NCI-H526 (cell line): Measurements from ENCODE around the gene TMC8.
A peak's percentile ranks its signal among the peaks of the same experiment; 100 is the strongest.
"Not testable (repeated sequence)": the region's sequence is repeated elsewhere in the genome, so short reads cannot be mapped to it uniquely, and the experiment has no call there.

Experiments
- DNase-seq, 2 experiments: peaks; one replicate each; lab custom pipeline; 2025; lab: John Stamatoyannopoulos, UW

Gene TMC8

GRCh38 chr17:78110363-78111015 is 20.1 kb upstream of the TMC8 start:
- DNase-seq, result no peak

DNA sequence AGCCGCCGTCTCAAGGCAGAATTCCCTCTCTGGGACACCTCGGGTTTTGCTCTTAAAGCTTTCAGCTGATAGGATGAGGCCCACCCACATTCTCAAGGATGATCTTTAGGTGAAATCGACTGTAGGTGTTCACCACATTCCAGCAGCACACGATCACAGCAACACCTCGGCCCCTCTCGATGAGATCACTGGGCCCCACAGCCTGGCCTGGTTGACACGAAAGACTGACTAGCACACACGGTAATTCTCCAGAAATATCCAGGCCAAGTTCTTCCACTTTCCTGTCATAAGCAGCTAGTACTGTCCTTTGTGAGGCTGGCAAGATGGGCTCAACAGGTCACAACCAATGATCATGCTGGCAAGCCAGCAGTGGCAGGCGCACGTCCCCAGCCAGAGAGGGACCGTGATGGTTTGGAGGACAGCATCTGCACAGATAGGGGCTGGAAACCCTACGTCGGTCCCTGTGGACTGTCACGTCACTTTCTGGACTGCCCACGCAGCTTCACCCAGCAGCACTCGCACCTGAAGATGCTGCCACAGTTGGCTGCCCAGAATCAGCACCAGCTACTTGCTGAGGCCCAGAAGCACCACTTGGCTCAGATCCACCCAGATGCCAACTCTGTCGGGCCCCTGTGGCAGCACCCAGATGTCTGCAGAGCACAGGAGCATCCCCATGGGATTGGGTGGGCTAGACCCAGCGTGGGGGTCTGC is 19.4 kb upstream of the TMC8 start:
- no peak for DNase-seq

- DNase-seq, result no peak
These were observed 18.6 kb upstream of the TMC8 start for GRCh38 chr17:78111727-78112517.

DNA sequence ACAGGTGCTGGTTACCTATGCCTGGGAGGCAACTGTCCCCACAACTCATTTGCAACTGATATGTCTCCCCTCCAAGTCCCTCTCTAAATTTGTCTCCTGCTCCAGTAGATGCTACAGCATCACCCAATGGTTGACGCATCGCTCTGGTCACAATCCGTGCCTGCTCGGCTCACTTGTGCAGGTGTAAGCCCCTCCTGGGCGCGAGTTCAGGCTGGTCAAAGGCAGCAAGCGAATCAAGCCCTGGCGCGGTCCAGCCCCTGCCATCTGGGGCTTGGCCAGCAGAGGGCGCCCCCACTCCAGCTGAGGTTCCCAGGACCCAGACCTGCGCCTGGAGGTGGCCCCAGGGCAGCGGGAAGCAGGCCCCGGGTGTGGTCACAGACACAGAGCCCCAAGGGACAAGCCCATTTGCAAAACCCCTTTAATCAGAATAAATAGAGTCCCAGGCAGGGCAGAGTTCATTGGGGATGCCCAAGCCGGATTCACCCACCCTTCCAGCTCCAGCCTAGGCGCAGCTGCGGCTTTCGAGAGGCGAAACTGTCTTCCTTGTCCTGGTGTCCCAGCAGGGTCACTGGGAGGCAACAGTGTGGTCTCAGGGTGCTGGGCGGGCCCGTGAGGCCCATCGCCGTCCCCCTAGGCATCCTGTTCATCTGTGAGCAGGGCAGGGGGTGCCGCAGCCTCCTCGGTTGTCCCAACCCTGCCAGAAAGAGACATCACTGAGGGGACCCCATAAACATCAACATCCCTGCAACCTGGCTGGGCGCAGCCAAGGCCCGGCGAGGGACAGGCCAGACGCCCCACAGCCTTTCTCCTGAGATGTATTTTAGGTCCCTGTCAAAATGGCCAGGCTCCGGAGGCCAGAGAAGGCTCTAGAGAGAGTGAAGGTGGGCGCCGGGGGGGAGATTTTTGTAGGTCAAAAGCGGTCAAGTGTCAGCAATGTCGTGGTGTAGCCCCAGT is 17.8 kb upstream of the TMC8 start:
- DNase-seq, result peak; percentile 49 to 90

GRCh38 chr17:78113804-78114785 is 16.5 kb upstream of the TMC8 start:
- no peak for DNase-seq

DNA sequence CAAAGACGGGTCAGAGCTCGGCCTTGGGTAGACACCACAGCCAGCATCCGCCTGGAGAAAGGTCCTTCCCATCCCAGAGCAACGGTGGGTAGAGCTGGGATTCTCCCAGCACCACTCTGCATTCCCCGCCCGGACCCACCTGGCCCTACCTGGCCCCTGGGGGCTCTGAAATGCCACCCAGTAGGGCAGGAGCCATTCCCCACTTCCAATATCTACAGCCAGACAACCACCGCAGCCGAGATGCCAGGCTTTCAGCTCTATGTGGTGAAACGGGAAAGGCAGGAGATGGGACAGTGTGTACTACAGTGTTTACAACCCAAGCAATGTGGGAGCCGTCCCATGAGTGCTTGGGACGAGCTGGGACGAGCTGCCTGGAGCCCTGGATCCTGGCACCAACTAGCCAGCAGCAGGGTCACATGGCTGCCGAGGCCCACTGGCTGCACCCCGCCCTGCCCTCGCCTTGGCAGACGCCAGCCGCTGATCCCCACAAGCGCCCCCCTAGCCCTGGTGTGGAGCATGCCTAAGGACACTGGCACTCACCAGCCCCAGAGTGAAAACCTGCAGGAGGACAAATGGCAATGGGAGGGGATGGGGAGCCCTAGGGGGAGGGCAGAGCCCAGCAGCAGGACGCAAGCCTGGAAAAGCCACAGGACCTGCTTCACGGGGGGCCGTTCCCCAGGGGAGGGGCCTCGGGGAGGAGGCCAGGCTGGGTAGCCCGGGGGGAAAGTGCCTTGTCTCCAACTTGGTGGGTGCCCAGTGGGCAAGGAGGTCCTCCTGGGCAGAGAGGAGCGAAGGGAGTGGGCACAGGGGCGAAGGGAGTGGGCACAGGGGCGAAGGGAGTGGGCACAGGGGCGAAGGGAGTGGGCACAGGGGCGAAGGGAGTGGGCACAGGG is 15.5 kb upstream of the TMC8 start:
- no peak for DNase-seq

DNA sequence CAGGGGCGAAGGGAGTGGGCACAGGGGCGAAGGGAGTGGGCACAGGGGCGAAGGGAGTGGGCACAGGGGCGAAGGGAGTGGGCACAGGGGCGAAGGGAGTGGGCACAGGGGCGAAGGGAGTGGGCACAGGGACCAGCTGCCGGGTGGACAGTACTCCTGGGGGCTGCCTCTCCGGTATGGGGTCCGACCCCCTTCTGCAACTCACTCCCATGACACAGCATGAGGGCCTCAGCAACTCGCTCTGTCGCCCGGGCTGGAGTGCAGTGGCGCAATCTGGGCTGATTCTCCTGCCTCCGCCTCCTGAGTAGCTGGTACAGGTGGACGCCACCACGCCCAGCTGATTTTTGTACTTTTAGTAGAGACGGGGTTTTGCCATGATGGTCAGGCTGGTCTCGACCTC is 14.8 kb upstream of the TMC8 start:
- DNase-seq, result not testable (repeated sequence)

DNA sequence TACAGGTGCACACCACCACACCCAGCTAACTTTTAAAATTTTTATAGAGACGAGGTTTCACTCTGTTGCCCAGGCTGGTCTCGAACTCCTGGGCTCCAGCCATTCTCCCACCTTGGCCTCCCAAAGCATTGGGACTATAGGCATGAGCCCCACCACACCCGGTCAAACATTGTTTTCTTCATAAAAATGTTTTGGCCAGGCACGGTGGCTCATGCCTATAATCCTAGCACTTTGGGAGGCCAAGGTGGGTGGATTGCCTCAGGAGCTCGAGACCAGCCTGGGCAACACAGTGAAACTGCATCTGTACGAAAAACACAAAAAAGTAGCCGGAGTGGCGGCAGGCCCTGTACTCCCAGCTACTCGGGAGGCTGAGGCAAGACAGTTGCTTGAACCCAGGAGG is 14.2 kb upstream of the TMC8 start:
- no peak for DNase-seq

DNA sequence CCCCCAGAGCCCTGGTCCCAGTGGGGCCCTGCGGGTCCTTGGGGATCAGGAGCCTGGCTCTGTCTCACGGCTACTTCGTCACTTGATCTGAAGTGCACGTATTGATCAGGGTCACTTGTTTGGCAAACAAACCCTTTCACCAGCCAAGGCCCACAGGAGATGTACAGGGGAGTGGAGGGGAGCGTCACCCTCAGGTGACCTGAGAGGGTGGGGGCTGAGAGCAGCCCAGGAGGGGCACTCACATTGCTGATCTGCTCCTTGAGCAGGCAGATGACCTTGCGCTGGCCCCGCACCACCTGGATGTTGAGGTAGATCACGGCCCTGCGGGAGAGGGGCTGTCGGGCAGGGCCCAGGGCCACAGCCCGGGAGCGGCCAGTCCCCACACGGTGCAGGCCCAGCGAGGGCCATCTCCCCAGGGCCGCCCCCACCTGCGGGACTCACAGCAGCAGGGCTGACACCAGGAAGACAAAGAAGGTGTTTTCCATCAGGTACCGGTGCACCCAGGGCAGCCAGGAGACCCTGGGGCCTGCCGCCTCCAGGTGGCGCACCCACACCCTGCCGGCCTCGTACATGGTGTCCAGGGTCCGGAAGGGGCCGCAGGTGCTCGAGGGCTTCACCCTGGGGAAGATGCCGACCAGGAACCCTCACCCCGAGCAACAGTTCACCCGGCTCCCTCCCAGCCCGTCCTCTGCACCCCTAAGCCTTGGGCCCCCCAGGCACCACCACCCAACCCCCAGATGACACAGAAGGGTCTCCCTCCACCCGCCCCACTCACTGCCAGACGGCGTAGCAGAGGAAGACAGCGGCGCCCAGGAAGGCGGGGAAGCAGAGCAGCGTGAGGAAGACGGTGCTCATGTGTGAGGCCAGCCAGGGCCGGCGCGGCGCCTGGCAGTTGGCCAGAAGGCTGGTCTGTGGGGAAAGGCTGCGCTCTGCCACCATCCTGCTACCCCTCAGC is 13.3 kb upstream of the TMC8 start:
- peak; percentile 56 to 91 for DNase-seq

- DNase-seq, result no peak
These were observed 11.8 kb upstream of the TMC8 start for GRCh38 chr17:78118801-78119241.

DNA sequence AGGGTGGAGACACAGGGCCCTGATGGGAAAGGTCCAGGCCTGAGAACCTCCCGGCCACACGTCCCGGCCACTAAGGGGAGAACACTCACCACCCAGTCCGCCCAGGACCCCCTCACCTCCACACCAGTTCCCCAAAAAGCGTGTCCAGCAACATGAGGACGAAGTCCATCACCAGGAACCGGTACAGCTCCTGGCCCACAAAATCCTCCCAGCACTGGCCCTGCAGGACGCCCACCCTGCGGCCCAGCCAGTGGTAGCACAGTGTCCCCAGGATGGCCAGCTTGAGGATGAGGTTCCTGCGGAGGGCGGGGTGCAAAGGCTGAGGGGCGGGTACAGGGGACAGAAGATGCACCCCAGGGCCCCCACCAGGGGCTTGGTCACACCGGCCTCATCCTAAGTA is 10.0 kb upstream of the TMC8 start:
- no peak for DNase-seq

- no peak for DNase-seq
These were observed 9.4 kb upstream of the TMC8 start for GRCh38 chr17:78120971-78121800.

DNA sequence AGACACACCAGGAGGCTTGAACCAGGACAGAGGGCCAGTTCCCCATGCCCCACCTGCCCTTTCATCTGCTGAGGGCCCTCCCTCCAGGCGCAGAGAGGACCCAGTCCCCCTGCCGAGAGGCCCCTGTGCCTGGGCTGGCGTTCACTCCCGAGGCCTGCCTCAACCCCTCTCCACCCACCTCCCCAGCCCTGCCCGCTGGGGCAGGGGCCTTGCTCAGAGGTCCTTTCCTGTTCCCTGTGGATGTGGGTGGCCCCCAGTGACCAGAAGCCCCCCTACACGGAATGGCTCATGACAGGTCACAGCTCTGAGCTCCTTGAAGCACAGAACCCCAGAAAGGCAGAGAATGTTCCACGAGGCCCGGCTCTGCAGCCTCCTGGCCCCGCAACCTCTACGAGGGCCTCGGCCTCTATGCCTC is 8.8 kb upstream of the TMC8 start:
- no peak for DNase-seq

GRCh38 chr17:78122216-78122930 is 8.2 kb upstream of the TMC8 start:
- no peak for DNase-seq

- DNase-seq, result no peak
These were observed 7.7 kb upstream of the TMC8 start for GRCh38 chr17:78122931-78123249.

DNA sequence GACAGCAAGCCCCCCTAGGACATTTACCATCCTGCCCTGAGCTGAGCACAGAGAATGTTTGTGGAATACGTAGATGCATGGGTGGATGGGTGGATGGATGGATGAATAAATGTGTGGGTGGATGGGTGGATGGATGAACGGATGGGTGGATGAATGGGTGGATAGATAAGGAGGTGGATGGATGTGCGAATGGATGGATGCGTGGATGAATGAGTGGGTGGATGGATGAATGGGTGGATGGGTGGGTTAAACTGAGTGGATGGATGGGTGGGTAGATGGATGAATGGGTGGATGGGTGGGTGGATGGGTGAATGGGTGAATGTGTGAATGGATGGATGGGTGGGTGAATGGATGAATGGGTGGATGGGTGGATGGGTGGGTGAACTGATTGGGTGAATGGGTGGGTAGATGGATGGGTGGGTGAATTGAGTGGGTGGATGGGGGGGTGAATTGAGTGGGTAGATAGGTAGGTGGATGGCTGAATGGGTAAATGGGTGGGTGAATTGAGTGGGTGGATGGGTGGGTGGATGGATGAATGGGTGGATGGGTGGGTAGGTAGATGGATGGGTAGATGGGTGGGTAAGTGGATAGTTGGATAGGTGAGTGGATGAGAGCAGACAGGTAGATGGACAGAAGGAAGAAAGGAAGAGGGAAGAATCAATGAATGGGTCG is 7.2 kb upstream of the TMC8 start:
- no peak for DNase-seq
